ENCODE results near the gene RNF150. TPM values are rescaled to one million over a fixed set of nuclear protein-coding genes. Genes with fewer than 3 reads are reported as not detected.
"Not testable (repeated sequence)": the region's sequence is repeated elsewhere in the genome, so short reads cannot be mapped to it uniquely, and the experiment has no call there.

The RNF150 gene
- total and polyA plus RNA-seq, 4 experiments from 2014 or later: not detected

- Mint-ChIP-seq H3K4me1 (no peaks in the 10 kb centered on the region), H3K4me3 (no peak overlapping the region), H3K36me3 (no peaks in the 10 kb centered on the region), H3K27me3 (peaks cover 1 to 10% of the 10 kb centered on the region in 2 donors), H3K9me3 (peaks cover 0 to 3% (median 0%) of the 10 kb centered on the region in 8 donors), H3K27ac (no peak overlapping the region)
- DNase-seq: no peak
- no peaks in the 10 kb centered on the region for H3K4me1 ChIP-seq (ENCODE audit: insufficient read depth, low read length)
- H3K27me3 ChIP-seq (ENCODE audit: insufficient read depth, low read length): no peaks in the 10 kb centered on the region
- POLR2A ChIA-PET (ENCODE audit: partially characterized antibody): no interaction called here
- CTCF ChIA-PET (ENCODE audit: partially characterized antibody): no interaction called here
- H3K36me3 ChIP-seq (ENCODE audit: insufficient read depth, low read length): no peaks in the 10 kb centered on the region
- no peak overlapping the region for H3K27ac ChIP-seq (ENCODE audit: low read depth, low read length)
- intact Hi-C loops (cut with micrococcal nuclease): no loop called here
- H3K4me3 ChIP-seq (ENCODE audit: low read length in 2 of 2): no peak overlapping the region
- no peaks in the 10 kb centered on the region for H3K9me3 ChIP-seq (ENCODE audit: control insufficient read depth in 1 of 2, low read length in 2 of 2)
These were observed 316.3 kb downstream of the RNF150 start for GRCh38 chr4:140816806-140817510.

DNA sequence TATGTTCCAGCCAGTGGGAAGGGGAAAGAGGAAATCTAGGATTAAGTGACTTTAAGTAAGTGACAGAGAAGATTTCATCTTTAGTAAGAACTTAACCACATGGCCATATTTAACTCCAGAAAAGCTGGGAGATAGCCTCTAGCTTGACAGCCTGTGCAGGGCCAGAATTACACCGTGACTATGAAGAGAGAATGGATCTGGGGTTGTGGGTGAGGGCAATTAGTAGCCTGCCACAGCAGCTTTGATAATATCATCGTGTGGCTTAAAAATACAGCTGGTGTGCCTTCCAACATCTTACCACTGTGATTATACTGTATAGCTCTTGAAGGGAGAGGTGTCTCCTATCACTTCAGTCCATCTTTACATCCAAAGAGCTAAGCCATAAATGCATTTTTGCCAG lies 319.5 kb downstream of the RNF150 start:
- CTCF ChIA-PET (ENCODE audit: partially characterized antibody): no interaction called here
- no peaks in the 10 kb centered on the region for H3K36me3 Mint-ChIP-seq
- Histone ChIP-seq H3K4me1 (ENCODE audit: insufficient read depth, low read length) (no peaks in the 10 kb centered on the region), H3K27me3 (ENCODE audit: insufficient read depth, low read length) (no peaks in the 10 kb centered on the region), H3K36me3 (ENCODE audit: insufficient read depth, low read length) (no peaks in the 10 kb centered on the region), H3K9me3 (ENCODE audit: control insufficient read depth in 1 of 2, low read length in 2 of 2) (no peaks in the 10 kb centered on the region), H3K27ac (ENCODE audit: low read depth, low read length) (no peak overlapping the region), H3K4me3 (ENCODE audit: low read length in 2 of 2) (no peak overlapping the region)
- H3K27me3 Mint-ChIP-seq: peaks cover 3 to 12% of the 10 kb centered on the region in 2 donors
- no peak for DNase-seq
- H3K4me1 Mint-ChIP-seq: no peaks in the 10 kb centered on the region
- intact Hi-C loops (cut with micrococcal nuclease): no loop called here
- H3K27ac Mint-ChIP-seq: no peak overlapping the region
- POLR2A ChIA-PET (ENCODE audit: partially characterized antibody): no interaction called here
- H3K9me3 Mint-ChIP-seq: peaks cover 0 to 2% (median 0%) of the 10 kb centered on the region in 8 donors
- no peak overlapping the region for H3K4me3 Mint-ChIP-seq

DNA sequence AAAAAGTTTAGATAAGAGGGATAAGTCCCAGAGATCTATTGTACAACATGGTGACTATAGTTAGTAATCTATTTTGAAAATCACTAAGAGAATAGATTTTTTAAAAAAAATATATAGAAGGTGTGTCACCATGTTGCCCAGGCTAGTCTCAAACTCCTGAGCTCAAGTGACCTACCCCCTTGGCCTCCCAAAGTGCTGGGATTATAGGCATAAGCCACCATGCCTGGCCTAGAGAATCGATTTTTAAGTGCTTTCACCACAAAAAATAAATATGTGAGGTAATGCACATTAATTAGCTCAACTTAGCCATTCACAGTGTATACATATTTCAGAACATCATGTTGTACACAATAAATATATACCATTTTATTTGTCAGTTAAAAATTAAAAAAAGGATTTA lies 320.4 kb downstream of the RNF150 start:
- peaks cover 0 to 2% (median 0%) of the 10 kb centered on the region in 8 donors for H3K9me3 Mint-ChIP-seq

DNA sequence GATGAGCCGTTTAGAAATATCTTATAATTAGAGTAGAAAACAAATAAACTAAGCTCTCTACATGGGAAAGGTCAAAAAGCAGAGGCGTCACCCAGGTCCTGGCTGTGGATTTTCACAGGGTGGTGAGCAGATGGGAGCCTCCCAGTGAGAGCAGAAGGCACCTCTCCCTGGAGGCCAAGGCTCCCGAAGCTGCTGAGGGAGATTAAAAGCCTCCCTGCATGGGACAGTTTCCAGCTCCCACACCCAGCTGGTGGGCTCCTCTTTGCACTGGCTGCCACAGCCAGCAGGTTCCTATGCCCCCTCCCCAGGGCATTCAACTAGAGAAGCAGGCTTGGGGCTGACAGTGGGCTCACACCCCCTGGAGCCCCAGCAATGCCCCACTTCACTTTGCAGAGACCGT lies 321.8 kb downstream of the RNF150 start:
- POLR2A ChIA-PET (ENCODE audit: partially characterized antibody): no interaction called here
- no peak for DNase-seq
- Mint-ChIP-seq H3K4me3 (no peak overlapping the region), H3K27ac (no peak overlapping the region), H3K27me3 (peaks cover 3 to 8% of the 10 kb centered on the region in 2 donors), H3K36me3 (no peaks in the 10 kb centered on the region), H3K9me3 (peaks cover 0 to 2% (median 0%) of the 10 kb centered on the region in 8 donors), H3K4me1 (no peaks in the 10 kb centered on the region)
- Histone ChIP-seq H3K27me3 (ENCODE audit: insufficient read depth, low read length) (no peaks in the 10 kb centered on the region), H3K9me3 (ENCODE audit: control insufficient read depth in 1 of 2, low read length in 2 of 2) (no peaks in the 10 kb centered on the region), H3K4me3 (ENCODE audit: low read length in 2 of 2) (no peak overlapping the region), H3K4me1 (ENCODE audit: insufficient read depth, low read length) (no peaks in the 10 kb centered on the region), H3K36me3 (ENCODE audit: insufficient read depth, low read length) (no peaks in the 10 kb centered on the region), H3K27ac (ENCODE audit: low read depth, low read length) (no peak overlapping the region)
- intact Hi-C loops (cut with micrococcal nuclease): no loop called here
- CTCF ChIA-PET (ENCODE audit: partially characterized antibody): no interaction called here

More for the DNA sequence above, 320.4 kb downstream of the RNF150 start:
- H3K4me1 ChIP-seq (ENCODE audit: insufficient read depth, low read length): no peaks in the 10 kb centered on the region
- H3K36me3 Mint-ChIP-seq: no peaks in the 10 kb centered on the region
- CTCF ChIA-PET (ENCODE audit: partially characterized antibody): no interaction called here
- H3K4me3 ChIP-seq (ENCODE audit: low read length in 2 of 2): no peak overlapping the region
- H3K27me3 ChIP-seq (ENCODE audit: insufficient read depth, low read length): no peaks in the 10 kb centered on the region
- intact Hi-C loops (cut with micrococcal nuclease): no loop called here
- H3K27ac Mint-ChIP-seq: no peak overlapping the region
- H3K27ac ChIP-seq (ENCODE audit: low read depth, low read length): no peak overlapping the region
- no peak overlapping the region for H3K4me3 Mint-ChIP-seq
- H3K4me1 Mint-ChIP-seq: no peaks in the 10 kb centered on the region
- H3K36me3 ChIP-seq (ENCODE audit: insufficient read depth, low read length): no peaks in the 10 kb centered on the region
- H3K27me3 Mint-ChIP-seq: peaks cover 3 to 12% of the 10 kb centered on the region in 2 donors
- POLR2A ChIA-PET (ENCODE audit: partially characterized antibody): no interaction called here
- DNase-seq: no peak
- H3K9me3 ChIP-seq (ENCODE audit: control insufficient read depth in 1 of 2, low read length in 2 of 2): no peaks in the 10 kb centered on the region

DNA sequence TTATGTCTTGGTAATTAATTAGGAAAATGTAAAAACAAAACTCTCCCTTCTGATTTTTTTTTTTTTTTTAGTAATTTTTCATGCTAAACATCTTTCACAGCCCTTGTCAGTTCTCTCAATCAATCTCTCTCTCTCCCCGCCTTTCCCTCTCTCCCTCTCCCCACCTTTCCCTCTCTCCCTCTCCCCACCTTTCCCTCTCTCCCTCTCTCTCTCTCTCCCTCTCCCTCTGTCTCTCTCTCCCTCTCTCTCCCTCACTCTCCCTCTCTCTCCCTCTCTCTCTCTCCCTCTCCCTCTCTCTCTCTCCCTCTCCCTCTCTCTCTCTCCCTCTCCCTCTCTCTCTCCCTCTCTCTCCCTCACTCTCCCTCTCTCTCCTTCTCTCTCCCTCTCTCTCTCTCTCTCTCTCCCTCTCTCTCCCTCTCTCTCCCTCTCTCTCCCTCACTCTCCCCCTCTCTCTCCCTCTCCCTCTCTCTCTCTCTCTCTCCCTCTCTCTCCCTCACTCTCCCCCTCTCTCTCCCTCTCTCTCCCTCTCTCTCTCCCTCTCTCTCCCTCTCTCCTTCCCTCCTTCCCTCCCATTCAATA lies 322.6 kb downstream of the RNF150 start:
- intact Hi-C loops (cut with micrococcal nuclease); H3K4me3 ChIP-seq (ENCODE audit: low read length in 2 of 2); H3K9me3 Mint-ChIP-seq; H3K4me1 ChIP-seq (ENCODE audit: insufficient read depth, low read length); CTCF ChIA-PET (ENCODE audit: partially characterized antibody); H3K9me3 ChIP-seq (ENCODE audit: control insufficient read depth in 1 of 2, low read length in 2 of 2); H3K36me3 ChIP-seq (ENCODE audit: insufficient read depth, low read length); POLR2A ChIA-PET (ENCODE audit: partially characterized antibody); H3K36me3 Mint-ChIP-seq; DNase-seq; H3K27me3 Mint-ChIP-seq; H3K4me1 Mint-ChIP-seq; H3K4me3 Mint-ChIP-seq; H3K27ac Mint-ChIP-seq; H3K27me3 ChIP-seq (ENCODE audit: insufficient read depth, low read length); H3K27ac ChIP-seq (ENCODE audit: low read depth, low read length): not testable (repeated sequence)

Other genes starting within 250 kb of the RNF150 start
- gene ZNF330, start 87.4 kb upstream of the RNF150 start, total RNA-seq: 10 to 100 TPM; 39.8 to 45.3 TPM
- 10 to 100 TPM; 23.4 to 34.2 TPM for gene ZNF330, start 87.4 kb upstream of the RNF150 start, polyA plus RNA-seq